ENCODE results near the gene CKMT2. TPM values are rescaled to one million over a fixed set of nuclear protein-coding genes. Genes with fewer than 3 reads are reported as not detected.
A peak's percentile ranks its signal among the peaks of the same experiment; 100 is the strongest.

The CKMT2 gene
- total RNA-seq, 1 experiment from 2014 or later = not detected

DNA sequence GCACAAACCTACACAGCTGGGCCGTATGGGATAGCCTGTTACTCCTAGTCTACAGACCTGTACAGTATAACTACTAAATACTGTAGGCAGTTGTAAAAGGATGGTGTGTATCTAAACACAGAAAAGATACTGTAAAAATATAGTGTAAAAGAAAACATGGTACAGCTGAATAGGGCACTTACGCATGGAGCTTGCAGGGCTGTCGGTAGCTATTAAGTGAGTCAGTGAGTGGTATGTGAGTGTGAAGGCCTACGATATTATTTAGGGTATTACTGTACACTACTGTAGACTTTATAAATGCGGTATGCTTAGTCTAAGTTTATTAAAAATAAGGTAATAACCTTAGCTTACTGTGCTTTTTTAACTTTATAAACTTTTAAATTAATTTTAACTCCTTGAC lies 69.5 kb downstream of the CKMT2 start:
- DNase-seq (ENCODE audit: low read depth) = peak; percentile 24

GRCh38 chr5:81303563-81303962 lies 70.4 kb downstream of the CKMT2 start:
- peak; percentile 71 for DNase-seq (ENCODE audit: low read depth)

DNA sequence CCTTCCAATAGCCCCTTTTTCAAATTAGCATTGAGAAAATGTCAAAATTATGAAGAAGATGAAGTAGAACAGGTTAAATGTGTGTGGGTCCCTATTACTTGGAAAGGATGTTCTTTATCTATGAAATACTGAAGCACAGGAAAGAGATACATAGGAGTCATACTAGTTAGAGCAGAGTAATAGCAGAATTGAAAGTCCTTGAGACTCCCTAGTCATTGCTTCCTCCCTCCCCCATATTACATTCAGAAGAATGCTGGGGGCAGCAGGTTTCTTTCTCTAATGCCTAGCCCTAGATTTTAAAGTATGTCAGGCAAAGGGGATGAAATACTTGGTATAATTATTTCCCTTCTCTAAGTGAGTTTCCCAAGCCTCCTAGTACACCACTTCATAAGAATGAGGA lies 72.7 kb downstream of the CKMT2 start:
- DNase-seq (ENCODE audit: low read depth) = no peak

GRCh38 chr5:81308836-81309235 lies 75.7 kb downstream of the CKMT2 start:
- no peak for DNase-seq (ENCODE audit: low read depth)

DNA sequence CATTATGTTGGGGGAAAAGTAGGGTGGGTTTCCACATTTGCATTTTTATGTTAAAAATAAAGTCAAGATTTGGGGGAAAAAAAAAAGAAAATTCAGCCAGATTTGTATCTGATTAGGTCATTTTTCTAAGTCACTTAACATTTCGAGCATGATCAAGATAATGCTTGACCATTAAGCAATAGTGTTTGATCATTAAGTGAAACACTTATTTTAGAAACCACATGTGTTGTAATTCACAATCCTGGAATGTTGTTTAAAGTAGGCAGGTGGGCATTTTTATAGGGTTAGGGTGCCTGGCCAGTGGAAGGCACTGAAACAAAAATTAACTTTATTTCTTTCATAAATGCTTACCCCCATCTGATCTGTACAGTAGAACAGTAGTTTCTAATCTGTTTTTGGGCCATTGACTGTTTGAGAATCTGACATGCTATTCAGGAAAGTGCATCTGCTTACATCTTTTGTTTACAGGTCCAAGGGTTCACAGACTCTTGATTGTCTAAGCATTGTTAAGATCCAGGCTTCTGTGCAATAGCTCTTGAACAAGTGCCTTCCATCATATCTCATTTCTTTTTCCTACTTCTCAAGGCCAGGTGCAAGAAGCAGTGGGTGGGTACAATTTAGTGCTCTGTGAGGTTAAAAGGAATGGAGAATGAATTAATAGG lies 77.4 kb downstream of the CKMT2 start:
- no peak for DNase-seq (ENCODE audit: low read depth)

DNA sequence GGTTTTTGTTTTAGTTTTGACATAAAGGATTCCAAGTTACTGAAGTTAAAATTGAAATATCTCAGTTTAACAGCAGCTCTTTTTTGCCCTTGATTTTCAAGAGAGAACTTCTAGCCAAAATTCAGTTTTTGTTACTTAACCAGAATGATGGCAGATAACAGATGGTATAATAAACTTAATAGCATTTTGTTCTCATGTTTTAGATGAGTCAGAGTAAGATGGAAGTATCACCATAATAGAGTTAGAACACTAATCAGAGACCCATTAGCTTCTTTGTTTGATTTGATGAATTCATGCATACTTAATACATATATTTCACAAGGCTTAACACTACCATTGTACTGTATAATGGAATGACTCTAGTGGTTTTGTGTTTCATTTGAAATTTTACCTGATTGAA lies 80.2 kb downstream of the CKMT2 start:
- no peak for DNase-seq (ENCODE audit: low read depth)

DNA sequence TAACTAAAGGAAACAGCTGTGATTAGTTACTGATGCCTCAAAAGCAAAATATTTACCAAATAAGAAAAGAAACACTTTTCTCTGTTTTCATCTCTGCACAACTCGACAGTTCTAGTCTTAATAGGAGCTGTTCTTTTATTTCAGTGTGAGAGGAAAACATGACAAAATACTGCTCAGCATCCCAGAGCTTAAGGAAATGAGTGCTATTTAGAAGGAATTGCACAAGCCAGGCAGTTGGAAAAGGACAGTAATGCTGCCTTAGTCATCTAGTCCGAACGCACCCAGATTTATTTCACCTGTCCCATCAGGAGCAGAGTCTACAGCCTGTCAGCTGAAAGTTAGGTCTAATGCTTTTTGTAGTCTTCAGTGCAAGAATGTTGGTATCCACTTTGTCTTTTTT lies 80.6 kb downstream of the CKMT2 start:
- DNase-seq (ENCODE audit: low read depth) = no peak

DNA sequence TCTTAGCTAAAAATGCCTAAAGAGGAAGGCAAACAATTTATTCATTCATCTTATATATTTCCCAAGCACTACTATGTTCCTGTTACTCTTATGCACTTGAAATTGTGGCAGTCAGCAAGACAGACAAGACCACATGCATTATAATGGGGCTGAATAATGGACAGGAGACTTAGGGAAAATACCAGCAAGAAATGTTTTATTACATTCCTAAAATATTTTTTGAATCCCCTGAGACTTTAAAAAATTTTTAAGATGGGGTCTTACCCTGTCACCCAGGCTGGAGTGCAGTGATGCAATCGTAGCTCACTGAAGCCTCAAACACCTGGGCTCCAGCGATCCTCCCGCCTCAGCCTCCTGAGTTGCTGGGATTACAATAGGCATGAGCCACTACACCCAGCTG lies 81.5 kb downstream of the CKMT2 start:
- DNase-seq (ENCODE audit: low read depth) = no peak

DNA sequence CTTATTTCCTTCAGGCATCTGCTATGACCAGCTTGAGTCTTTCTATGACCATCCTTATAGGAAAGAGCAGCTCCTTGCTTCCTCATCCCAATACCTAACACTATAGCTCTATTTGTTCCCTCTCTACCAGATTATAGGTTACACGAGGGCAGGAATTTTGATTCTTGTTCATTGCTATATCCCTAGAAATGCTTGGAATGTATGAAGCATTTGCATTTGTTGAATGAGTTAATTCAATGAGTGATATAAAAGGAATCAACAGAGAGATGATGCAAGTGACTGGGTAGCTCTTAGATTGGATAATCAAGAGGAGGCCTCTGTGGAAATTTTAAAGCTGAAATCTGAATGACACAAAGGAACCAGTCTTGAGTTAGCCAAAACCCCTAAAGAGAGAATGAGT lies 82.2 kb downstream of the CKMT2 start:
- DNase-seq (ENCODE audit: low read depth) = peak; percentile 9

GRCh38 chr5:81315830-81316229 lies 82.7 kb downstream of the CKMT2 start:
- no peak for DNase-seq (ENCODE audit: low read depth)

Small RNAs within 50 kb of the gene (small RNA-seq; reads per million reads assigned to genes)
- not detected for gene AC026436.1

Other genes starting within 250 kb of the CKMT2 start
- gene ZCCHC9, start 68.3 kb downstream of the CKMT2 start, total RNA-seq (2014; rRNA removed; shearing (Covaris generic)) = 35.3 and 40.9 TPM in 2 replicates
- 0.03 TPM in 1 of 2 replicates, not detected in the other for gene ACOT12, start 160.8 kb downstream of the CKMT2 start, total RNA-seq (2014; rRNA removed; shearing (Covaris generic))